OCI-LY3 (cell line): Measurements from ENCODE around the gene RNF166.

ENCODE experiments used
- EZH2phosphoT487 ChIP-seq: fragments of 200-600 bp; shearing (Covaris generic); IDR thresholded peaks from 2 replicates; pipeline ENCODE4 v1.6.1; 2018; ENCODE audit warnings: antibody characterized with exemption, mixed run types, low read depth
- TF ChIP-seq, protein P1 (sequence below): fragments of 200-600, 300-600 bp; sonication (generic); IDR thresholded peaks from 2 replicates; pipeline ENCODE4 v1.5.1; 2014; ENCODE audit warnings: antibody characterized with exemption, low read length, low read depth

DNA sequence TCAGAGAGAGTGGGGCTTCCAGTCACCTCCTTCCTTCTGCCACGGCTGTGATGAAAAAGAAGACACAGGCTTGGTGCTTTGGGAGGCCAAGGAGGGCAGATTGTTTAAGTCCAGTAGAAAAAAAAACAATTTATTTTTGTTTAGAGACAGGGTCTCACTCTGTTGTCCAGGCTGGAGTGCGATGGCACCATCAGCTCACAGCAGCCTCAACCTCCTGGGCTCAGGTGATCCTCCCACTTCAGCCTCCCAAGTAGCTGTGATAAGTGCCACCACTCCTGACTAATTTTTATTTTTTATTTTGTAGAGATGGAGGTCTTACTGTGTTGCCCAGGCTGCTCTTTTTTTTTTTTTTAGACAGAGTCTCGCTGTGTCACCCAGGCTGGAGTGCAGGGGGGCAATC lies 40.6 kb downstream of the RNF166 start:
- TF ChIP-seq, protein P1, sequence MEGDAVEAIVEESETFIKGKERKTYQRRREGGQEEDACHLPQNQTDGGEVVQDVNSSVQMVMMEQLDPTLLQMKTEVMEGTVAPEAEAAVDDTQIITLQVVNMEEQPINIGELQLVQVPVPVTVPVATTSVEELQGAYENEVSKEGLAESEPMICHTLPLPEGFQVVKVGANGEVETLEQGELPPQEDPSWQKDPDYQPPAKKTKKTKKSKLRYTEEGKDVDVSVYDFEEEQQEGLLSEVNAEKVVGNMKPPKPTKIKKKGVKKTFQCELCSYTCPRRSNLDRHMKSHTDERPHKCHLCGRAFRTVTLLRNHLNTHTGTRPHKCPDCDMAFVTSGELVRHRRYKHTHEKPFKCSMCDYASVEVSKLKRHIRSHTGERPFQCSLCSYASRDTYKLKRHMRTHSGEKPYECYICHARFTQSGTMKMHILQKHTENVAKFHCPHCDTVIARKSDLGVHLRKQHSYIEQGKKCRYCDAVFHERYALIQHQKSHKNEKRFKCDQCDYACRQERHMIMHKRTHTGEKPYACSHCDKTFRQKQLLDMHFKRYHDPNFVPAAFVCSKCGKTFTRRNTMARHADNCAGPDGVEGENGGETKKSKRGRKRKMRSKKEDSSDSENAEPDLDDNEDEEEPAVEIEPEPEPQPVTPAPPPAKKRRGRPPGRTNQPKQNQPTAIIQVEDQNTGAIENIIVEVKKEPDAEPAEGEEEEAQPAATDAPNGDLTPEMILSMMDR = no peak
- TF ChIP-seq EZH2phosphoT487 = no peak
